ENCODE measurements around the gene RTN4IP1.

RTN4IP1 gene

GRCh38 chr6:106546691-106547414, 82.4 kb downstream of the RTN4IP1 start:
- DNase-seq (ENCODE audit: low read depth), result no peak

GRCh38 chr6:106546261-106546690, 83.0 kb downstream of the RTN4IP1 start:
- no peak for DNase-seq (ENCODE audit: low read depth)

- DNase-seq (ENCODE audit: low read depth), result no peak
These were observed 88.4 kb downstream of the RTN4IP1 start for GRCh38 chr6:106540907-106541306.

- no peak for DNase-seq (ENCODE audit: low read depth)
These were observed 88.9 kb downstream of the RTN4IP1 start for GRCh38 chr6:106540432-106540831.

GRCh38 chr6:106539936-106540335, 89.4 kb downstream of the RTN4IP1 start:
- DNase-seq (ENCODE audit: low read depth), result no peak

GRCh38 chr6:106538145-106538544, 91.2 kb downstream of the RTN4IP1 start:
- no peak for DNase-seq (ENCODE audit: low read depth)

GRCh38 chr6:106537662-106538061, 91.6 kb downstream of the RTN4IP1 start:
- no peak for DNase-seq (ENCODE audit: low read depth)

- no peak for DNase-seq (ENCODE audit: low read depth)
These were observed 92.4 kb downstream of the RTN4IP1 start for GRCh38 chr6:106536851-106537250.

GRCh38 chr6:106536357-106536756, 92.9 kb downstream of the RTN4IP1 start:
- no peak for DNase-seq (ENCODE audit: low read depth)

- DNase-seq (ENCODE audit: low read depth), result no peak
These were observed 94.3 kb downstream of the RTN4IP1 start for GRCh38 chr6:106535012-106535411.

- DNase-seq (ENCODE audit: low read depth), result no peak
These were observed 94.7 kb downstream of the RTN4IP1 start for GRCh38 chr6:106534564-106534982.

- no peak for DNase-seq (ENCODE audit: low read depth)
These were observed 95.3 kb downstream of the RTN4IP1 start for GRCh38 chr6:106534004-106534403.

- DNase-seq (ENCODE audit: low read depth), result no peak
These were observed 96.2 kb downstream of the RTN4IP1 start for GRCh38 chr6:106533054-106533453.

GRCh38 chr6:106530502-106530901, 98.8 kb downstream of the RTN4IP1 start:
- no peak for DNase-seq (ENCODE audit: low read depth)

GRCh38 chr6:106530026-106530425, 99.3 kb downstream of the RTN4IP1 start:
- DNase-seq (ENCODE audit: low read depth), result no peak

GRCh38 chr6:106529438-106529837, 99.9 kb downstream of the RTN4IP1 start:
- DNase-seq (ENCODE audit: low read depth), result no peak

- DNase-seq (ENCODE audit: low read depth), result no peak
These were observed 100.8 kb downstream of the RTN4IP1 start for GRCh38 chr6:106528521-106528920.

- DNase-seq (ENCODE audit: low read depth), result no peak
These were observed 101.3 kb downstream of the RTN4IP1 start for GRCh38 chr6:106527979-106528378.

- no peak for DNase-seq (ENCODE audit: low read depth)
These were observed 102.2 kb downstream of the RTN4IP1 start for GRCh38 chr6:106527117-106527516.

GRCh38 chr6:106525882-106526275, 103.4 kb downstream of the RTN4IP1 start:
- no peak for DNase-seq (ENCODE audit: low read depth)

GRCh38 chr6:106525107-106525881, 104.0 kb downstream of the RTN4IP1 start:
- DNase-seq (ENCODE audit: low read depth), result no peak

- DNase-seq (ENCODE audit: low read depth), result no peak
These were observed 106.6 kb downstream of the RTN4IP1 start for GRCh38 chr6:106522562-106523250.

All from stimulated activated CD8-positive, alpha-beta memory T cell treated with anti-CD3 and anti-CD28 coated beads, Interleukin-4, amount 100 ng/mL, for 24 hours (primary cell).